Tibial nerve (tissue), 3 donors: ENCODE measurements around the gene ADAR.

Experiments used
- POLR2A ChIP-seq, 2 donors: fragments of 450-650 bp; IDR thresholded peaks; one replicate each; pipeline ENCODE4 v1.6.1; 2017; ENCODE audit warnings: antibody characterized with exemption in 2 of 2, mild to moderate bottlenecking in 2 of 2, moderate library complexity in 2 of 2
- TF ChIP-seq, protein P1 (sequence below), 5 experiments: fragments of 200-600 bp in 3 of 5; fragments of 450-650 bp in 2 of 5; sonication (generic) in 3 of 5; IDR thresholded peaks; one replicate each; pipeline ENCODE4 v1.5.1; 2016 to 2019; ENCODE audit warnings: antibody characterized with exemption in 5 of 5, mild to moderate bottlenecking in 3 of 5, moderate library complexity in 2 of 5

DNA sequence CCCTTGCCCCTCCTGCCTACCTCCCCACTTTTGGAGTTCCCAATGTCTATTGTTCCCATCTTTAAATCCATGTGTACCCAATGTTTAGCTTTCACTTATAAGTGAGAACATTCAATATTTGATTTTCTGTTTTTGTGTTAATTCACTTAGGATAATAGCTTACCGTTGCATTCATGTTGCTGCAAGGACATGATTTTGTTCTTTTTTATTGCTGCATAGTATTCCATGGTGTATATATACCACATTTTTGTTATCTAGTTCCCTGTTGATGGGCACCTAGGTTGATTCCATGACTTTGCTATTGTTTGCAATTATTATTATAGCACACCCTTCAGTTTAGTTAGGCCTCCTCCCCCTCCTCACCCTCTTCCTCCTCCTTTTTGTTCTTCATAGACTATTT is 33.5 kb upstream of the ADAR start:
- TF ChIP-seq, protein P1, sequence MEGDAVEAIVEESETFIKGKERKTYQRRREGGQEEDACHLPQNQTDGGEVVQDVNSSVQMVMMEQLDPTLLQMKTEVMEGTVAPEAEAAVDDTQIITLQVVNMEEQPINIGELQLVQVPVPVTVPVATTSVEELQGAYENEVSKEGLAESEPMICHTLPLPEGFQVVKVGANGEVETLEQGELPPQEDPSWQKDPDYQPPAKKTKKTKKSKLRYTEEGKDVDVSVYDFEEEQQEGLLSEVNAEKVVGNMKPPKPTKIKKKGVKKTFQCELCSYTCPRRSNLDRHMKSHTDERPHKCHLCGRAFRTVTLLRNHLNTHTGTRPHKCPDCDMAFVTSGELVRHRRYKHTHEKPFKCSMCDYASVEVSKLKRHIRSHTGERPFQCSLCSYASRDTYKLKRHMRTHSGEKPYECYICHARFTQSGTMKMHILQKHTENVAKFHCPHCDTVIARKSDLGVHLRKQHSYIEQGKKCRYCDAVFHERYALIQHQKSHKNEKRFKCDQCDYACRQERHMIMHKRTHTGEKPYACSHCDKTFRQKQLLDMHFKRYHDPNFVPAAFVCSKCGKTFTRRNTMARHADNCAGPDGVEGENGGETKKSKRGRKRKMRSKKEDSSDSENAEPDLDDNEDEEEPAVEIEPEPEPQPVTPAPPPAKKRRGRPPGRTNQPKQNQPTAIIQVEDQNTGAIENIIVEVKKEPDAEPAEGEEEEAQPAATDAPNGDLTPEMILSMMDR (IDR thresholded peaks at IDR 0.05), result no peak
- TF ChIP-seq POLR2A (IDR thresholded peaks at IDR 0.05), result no peak
